K562 (cell line): ENCODE data around the gene HOXB8. TPM values are rescaled to one million over a fixed set of nuclear protein-coding genes. Genes with fewer than 3 reads are reported as not detected.

Source experiments
- DACH1 ChIP-seq: fragments of 450-650 bp; IDR thresholded peaks from 2 replicates; pipeline ENCODE4 v1.6.1; 2018; ENCODE audit not compliant: partially characterized antibody
- FOXK2 ChIP-seq, 2 experiments: fragments of 450-650 bp; IDR thresholded peaks in 1 of 2; conservative IDR thresholded peaks in 1 of 2; 2 replicates each; pipeline ENCODE4 v1.6.1; 2016; ENCODE audit warnings: low read depth in 2 of 2, mild to moderate bottlenecking in 1 of 2
- HEY1 ChIP-seq: fragments of 250-450 bp; sonication (Bioruptor Pico); IDR thresholded peaks from 2 replicates; pipeline ENCODE4 v1.5.0; 2020; ENCODE audit warnings: mild to moderate bottlenecking, moderate library complexity, borderline replicate concordance
- HLTF ChIP-seq: fragments of 450-650 bp; IDR thresholded peaks from 2 replicates; pipeline ENCODE4 v1.6.1; 2016
- MLLT1 ChIP-seq, 2 experiments: fragments of 450-650 bp; IDR thresholded peaks; 2 replicates each; pipeline ENCODE4 v1.6.1; 2016
- MYNN ChIP-seq, 2 experiments: sonication (generic); formaldehyde crosslinking in 1 of 2; IDR thresholded peaks; 2 replicates each; pipeline versions ENCODE4 v1.5.0 to v1.6.1; 2016 to 2020; ENCODE audit warnings: antibody characterized with exemption in 1 of 2, missing genetic modification reagents in 1 of 2
- NCOA6 ChIP-seq: fragments of 450-650 bp; IDR thresholded peaks from 2 replicates; pipeline ENCODE4 v1.6.1; 2017; ENCODE audit warnings: mild to moderate bottlenecking
- NFRKB ChIP-seq: fragments of 450-650 bp; IDR thresholded peaks from 2 replicates; pipeline ENCODE4 v1.6.1; 2016; ENCODE audit warnings: low read depth
- NFYB ChIP-seq: IDR thresholded peaks from 2 replicates; pipeline ENCODE4 v1.6.1; 2011; ENCODE audit warnings: mild to moderate bottlenecking, moderate library complexity; ENCODE audit not compliant: insufficient read length; ENCODE audit errors: extremely low read depth
- POLR2B ChIP-seq: fragments of 450-650 bp; IDR thresholded peaks from 2 replicates; pipeline ENCODE4 v1.6.1; 2018; ENCODE audit warnings: low read depth; ENCODE audit not compliant: partially characterized antibody
- RAD51 ChIP-seq: fragments of 450-650 bp; IDR thresholded peaks from 2 replicates; pipeline ENCODE4 v1.7.1; 2016; ENCODE audit warnings: low read depth, mild to moderate bottlenecking, borderline replicate concordance
- REST ChIP-seq, 2 experiments: fragments of 450-650 bp; formaldehyde crosslinking in 1 of 2; IDR thresholded peaks; 2 replicates each; pipeline versions ENCODE4 v1.4.0 to v1.6.1; 2014 to 2020; ENCODE audit warnings: mild to moderate bottlenecking in 2 of 2, borderline replicate concordance in 1 of 2, low read depth in 1 of 2
- RNF2 ChIP-seq: sonication (generic); IDR thresholded peaks from 2 replicates; pipeline ENCODE4 v1.6.1; 2016
- ZBTB7A ChIP-seq: IDR thresholded peaks from 2 replicates; pipeline ENCODE4 v1.6.1; 2011; ENCODE audit warnings: low read depth, mild to moderate bottlenecking, low read length, moderate library complexity, borderline replicate concordance; ENCODE audit not compliant: control insufficient read depth
- polyA plus RNA-seq, 8 experiments: library from polyadenylated mRNA; depleted of rRNA in 4 of 8; stranded (reverse) in 5 of 8; unstranded in 3 of 8; fragments of >200 nt; fragmentation: Nextera tagmentation in 2 of 8; fragmentation: Illumina TruSeq in 1 of 8; extraction: Ambion mirVana in 2 of 8; extraction: Trizol in 1 of 8; gene quantifications; 2 replicates each; pipeline versions ENCODE4 v1.2.1 to v1.2.3, GENCODE V29; 2011 to 2014; ENCODE audit warnings: inconsistent platforms in 1 of 8, missing spikeins in 1 of 8
- total RNA-seq, 7 experiments: library from RNA; depleted of rRNA in 6 of 7; stranded (reverse); fragments of >200 nt in 6 of 7; fragmentation: Illumina TruSeq in 2 of 7; extraction: Trizol in 2 of 7; gene quantifications; 2 replicates each; pipeline versions ENCODE4 v1.2.1 to v1.2.3, GENCODE V29; 2011 to 2021; ENCODE audit warnings: low replicate concordance in 1 of 7

Gene HOXB8
- total and polyA plus RNA-seq, 9 of the 15 experiments (the other 6 are each of a cell fraction or from before 2014, with no cell fraction given) = 0.52 to 23.8 (median 3.6) TPM

- peak; percentile 56; the same call in 1 of the 2 replicates for TF ChIP-seq REST (IDR thresholded peaks at IDR 0.05; ENCODE audit: borderline replicate concordance)
- no peak for TF ChIP-seq REST (CRISPR knock-in tag; IDR thresholded peaks at IDR 0.05; ENCODE audit: low read depth)
- TF ChIP-seq MYNN (IDR thresholded peaks at IDR 0.05) = no peak
- no peak for TF ChIP-seq MYNN (CRISPR knock-in tag; IDR thresholded peaks at IDR 0.05)
- TF ChIP-seq ZBTB7A = 0 out of 2 replicates have a peak, but pooled peaks have one; percentile 1
- TF ChIP-seq RAD51 = peak; percentile 91
- TF ChIP-seq POLR2B = peak; percentile 60
- TF ChIP-seq HEY1 (CRISPR knock-in tag) = 0 out of 2 replicates have a peak, but pooled peaks have one; percentile 38
- 0 out of 2 replicates have a peak, but pooled peaks have one; percentile 57 for TF ChIP-seq NFRKB
- TF ChIP-seq MLLT1 (IDR thresholded peaks at IDR 0.05) = peak in 1 of 2 experiments; percentile 18; a peak in 1 of 4 replicates
- no peak for TF ChIP-seq DACH1
- no peak for TF ChIP-seq HLTF
- no peak for TF ChIP-seq NCOA6
- TF ChIP-seq FOXK2 (conservative IDR thresholded peaks at IDR 0.05 in 1 of 2, IDR thresholded peaks at IDR 0.05 in 1 of 2; ENCODE audit: low read depth in 2 of 2) = peak in 1 of 2 experiments; percentile 55; a peak in 1 of 4 replicates
- no peak for TF ChIP-seq RNF2
- TF ChIP-seq NFYB = peak; percentile 30
Observed at GRCh38 chr17:48604770-48605329, 10.2 kb downstream of the HOXB8 start, which contains the start of gene HOXB6 (continued).
